ENCODE results near the gene ABHD3.

GRCh38 chr18:21742315-21742687, 37.7 kb upstream of the ABHD3 start:
- TF ChIP-seq EZH2 (IDR thresholded peaks at IDR 0.05) (no peak), POLR2AphosphoS5 (IDR thresholded peaks at IDR 0.05; ENCODE audit: borderline replicate concordance, low read depth, low read length) (no peak), FOXP2 (optimal IDR thresholded peaks at IDR 0.05; ENCODE audit: control extremely low read depth, extremely low read length, insufficient read depth) (no peak)
